BLaER1 treated with 17β-estradiol and CSF1 and Interleukin-3, amounts not matched to agents 10 nM and 100 nM (cell line): ENCODE measurements around the gene PIBF1.

Experiments used
- H3K27ac ChIP-seq, 11 experiments: shearing (Covaris generic); formaldehyde crosslinking; 2 replicates each; pipeline ENCODE4 v1.8.1; 2022
- H3K27me3 ChIP-seq, 11 experiments: shearing (Covaris generic); formaldehyde crosslinking; 2 replicates each; pipeline ENCODE4 v1.8.1; 2022
- H3K36me3 ChIP-seq, 11 experiments: shearing (Covaris generic); formaldehyde crosslinking; 2 replicates each; pipeline ENCODE4 v1.8.1; 2022
- H3K4me1 ChIP-seq, 10 experiments: shearing (Covaris generic); formaldehyde crosslinking; 2 replicates each; pipeline ENCODE4 v1.8.1; 2022
- H3K4me2 ChIP-seq, 11 experiments: shearing (Covaris generic); formaldehyde crosslinking; 2 replicates each; pipeline ENCODE4 v1.8.1; 2022
- H3K4me3 ChIP-seq, 10 experiments: shearing (Covaris generic); formaldehyde crosslinking; 2 replicates each; pipeline ENCODE4 v1.8.1; 2022
- H3K9ac ChIP-seq, 11 experiments: shearing (Covaris generic); formaldehyde crosslinking; 2 replicates each; pipeline ENCODE4 v1.8.1; 2022
- H3K9me3 ChIP-seq, 11 experiments: shearing (Covaris generic); formaldehyde crosslinking; replicated peaks in 1 of 11; 2 replicates each; pipeline ENCODE4 v1.8.1; 2022
- H4K20me1 ChIP-seq, 11 experiments: shearing (Covaris generic); formaldehyde crosslinking; 2 replicates each; pipeline ENCODE4 v1.8.1; 2022
- Cebpa-rat ChIP-seq, 11 experiments: shearing (Covaris generic); IDR thresholded peaks; 2 replicates each; pipeline ENCODE4 v1.8.1; 2022

Gene PIBF1

GRCh38 chr13:72849571-72849970 lies 67.6 kb downstream of the PIBF1 start:
- Histone ChIP-seq H3K4me3 (no peak overlapping the region), H3K4me1 (peaks cover 0 to 30% (median 19%) of the 10 kb centered on the region in 10 experiments; a peak in 16 of 20 replicates), H4K20me1 (0 out of 22 replicates have a peak, but pooled peaks cover 0 to 4% (median 0%) of the 10 kb centered on the region in 11 experiments), H3K9me3 (peaks cover 0 to 28% (median 16%) of the 10 kb centered on the region in 11 experiments; a peak in 14 of 22 replicates), H3K36me3 (peaks cover 58 to 92% (median 80%) of the 10 kb centered on the region in 11 experiments), H3K27ac (peak overlapping the region in 4 of 11 experiments; percentile 50 to 82 (median 78); a peak in 6 of 22 replicates), H3K27me3 (no peaks in the 10 kb centered on the region), H3K4me2 (peak overlapping the region in 4 of 11 experiments; percentile 7 to 34 (median 21); a peak in 3 of 22 replicates), H3K9ac (no peak overlapping the region)
- TF ChIP-seq Cebpa-rat (IDR thresholded peaks at IDR 0.05), result no peak

- no peaks in the 10 kb centered on the region for H3K27me3 ChIP-seq
- peaks cover 44 to 88% (median 71%) of the 10 kb centered on the region in 11 experiments for H3K36me3 ChIP-seq
- peak overlapping the region in 6 of 11 experiments; percentile 18 to 59 (median 46); a peak in 8 of 22 replicates for H3K9ac ChIP-seq
- peak overlapping the region in 9 of 11 experiments; percentile 27 to 51 (median 46); a peak in 15 of 22 replicates for H3K4me2 ChIP-seq
- 0 out of 22 replicates have a peak, but pooled peaks cover 0 to 4% (median 0%) of the 10 kb centered on the region in 11 experiments for H4K20me1 ChIP-seq
- peaks cover 0 to 28% (median 16%) of the 10 kb centered on the region in 11 experiments; a peak in 14 of 22 replicates for H3K9me3 ChIP-seq
- TF ChIP-seq Cebpa-rat (IDR thresholded peaks at IDR 0.05), result no peak
- H3K4me1 ChIP-seq, result peaks cover 0 to 30% (median 19%) of the 10 kb centered on the region in 10 experiments; a peak in 16 of 20 replicates
- H3K27ac ChIP-seq, result peak overlapping the region in 8 of 11 experiments; percentile 51 to 82 (median 72); a peak in 16 of 22 replicates
- H3K4me3 ChIP-seq, result peak overlapping the region in 3 of 10 experiments; percentile 13 to 25 (median 17); a peak in 1 of 20 replicates
Observed at GRCh38 chr13:72850959-72851677, 69.2 kb downstream of the PIBF1 start.

- Histone ChIP-seq H3K4me1 (peaks cover 0 to 30% (median 19%) of the 10 kb centered on the region in 10 experiments; a peak in 16 of 20 replicates), H3K27ac (peak overlapping the region in 8 of 11 experiments; percentile 51 to 82 (median 72); a peak in 15 of 22 replicates), H3K9me3 (peaks cover 0 to 28% (median 16%) of the 10 kb centered on the region in 11 experiments; a peak in 14 of 22 replicates), H3K4me2 (peak overlapping the region in 8 of 11 experiments; percentile 35 to 51 (median 46); a peak in 15 of 22 replicates), H3K9ac (peak overlapping the region in 5 of 11 experiments; percentile 18 to 59 (median 49); a peak in 5 of 22 replicates), H3K4me3 (peak overlapping the region in 2 of 10 experiments; percentile 13 to 17; a peak in 1 of 20 replicates), H3K36me3 (peaks cover 39 to 82% (median 66%) of the 10 kb centered on the region in 11 experiments), H3K27me3 (no peaks in the 10 kb centered on the region), H4K20me1 (0 out of 22 replicates have a peak, but pooled peaks cover 0 to 4% (median 0%) of the 10 kb centered on the region in 11 experiments)
- no peak for TF ChIP-seq Cebpa-rat (IDR thresholded peaks at IDR 0.05)
Observed at GRCh38 chr13:72851678-72852014, 69.7 kb downstream of the PIBF1 start.

GRCh38 chr13:72852207-72852606 lies 70.3 kb downstream of the PIBF1 start:
- Histone ChIP-seq H3K9ac (no peak overlapping the region), H3K36me3 (peaks cover 33 to 82% (median 63%) of the 10 kb centered on the region in 11 experiments), H3K27ac (peak overlapping the region in 6 of 11 experiments; percentile 69 to 82 (median 74); a peak in 6 of 22 replicates), H3K9me3 (peaks cover 0 to 28% (median 16%) of the 10 kb centered on the region in 11 experiments; a peak in 14 of 22 replicates), H3K4me3 (no peak overlapping the region), H4K20me1 (0 out of 22 replicates have a peak, but pooled peaks cover 0 to 4% (median 0%) of the 10 kb centered on the region in 11 experiments), H3K4me1 (peaks cover 0 to 30% (median 19%) of the 10 kb centered on the region in 10 experiments; a peak in 16 of 20 replicates), H3K27me3 (no peaks in the 10 kb centered on the region), H3K4me2 (peak overlapping the region in 4 of 11 experiments; percentile 46 to 51 (median 48); a peak in 2 of 22 replicates)
- no peak for TF ChIP-seq Cebpa-rat (IDR thresholded peaks at IDR 0.05)

GRCh38 chr13:72853000-72853399 lies 71.1 kb downstream of the PIBF1 start:
- no peak for TF ChIP-seq Cebpa-rat (IDR thresholded peaks at IDR 0.05)
- Histone ChIP-seq H3K4me3 (no peak overlapping the region), H3K4me1 (peaks cover 0 to 30% (median 19%) of the 10 kb centered on the region in 10 experiments; a peak in 16 of 20 replicates), H3K9ac (no peak overlapping the region), H3K9me3 (peaks cover 0 to 25% (median 15%) of the 10 kb centered on the region in 11 experiments; a peak in 14 of 22 replicates), H4K20me1 (0 out of 22 replicates have a peak, but pooled peaks cover 0 to 4% (median 0%) of the 10 kb centered on the region in 11 experiments), H3K27me3 (no peaks in the 10 kb centered on the region), H3K4me2 (no peak overlapping the region), H3K36me3 (peaks cover 29 to 82% (median 62%) of the 10 kb centered on the region in 11 experiments), H3K27ac (peak overlapping the region in 1 of 11 experiments; percentile 82; a peak in 1 of 22 replicates)

- Histone ChIP-seq H3K4me3 (no peak overlapping the region), H3K9me3 (peaks cover 0 to 20% (median 11%) of the 10 kb centered on the region in 11 experiments; a peak in 13 of 22 replicates), H3K27me3 (no peaks in the 10 kb centered on the region), H3K4me2 (no peak overlapping the region), H3K36me3 (peaks cover 26 to 62% (median 47%) of the 10 kb centered on the region in 11 experiments), H3K9ac (no peak overlapping the region), H4K20me1 (no peaks in the 10 kb centered on the region), H3K4me1 (no peaks in the 10 kb centered on the region), H3K27ac (no peak overlapping the region)
- no peak for TF ChIP-seq Cebpa-rat (IDR thresholded peaks at IDR 0.05)
Observed at GRCh38 chr13:72864142-72865011, 82.4 kb downstream of the PIBF1 start.

GRCh38 chr13:72868229-72868628 lies 86.3 kb downstream of the PIBF1 start:
- no peak overlapping the region for H3K27ac ChIP-seq
- no peak overlapping the region for H3K9ac ChIP-seq
- TF ChIP-seq Cebpa-rat (IDR thresholded peaks at IDR 0.05), result no peak
- peaks cover under 1 to 22% (median 11%) of the 10 kb centered on the region in 11 experiments; a peak in 15 of 22 replicates for H3K9me3 ChIP-seq
- H3K27me3 ChIP-seq, result no peaks in the 10 kb centered on the region
- H3K4me1 ChIP-seq, result no peaks in the 10 kb centered on the region
- no peak overlapping the region for H3K4me2 ChIP-seq
- peaks cover 23 to 65% (median 33%) of the 10 kb centered on the region in 11 experiments for H3K36me3 ChIP-seq
- no peaks in the 10 kb centered on the region for H4K20me1 ChIP-seq
- H3K4me3 ChIP-seq, result no peak overlapping the region

GRCh38 chr13:72875233-72875632 lies 93.3 kb downstream of the PIBF1 start:
- H3K4me1 ChIP-seq, result no peaks in the 10 kb centered on the region
- H3K9me3 ChIP-seq, result peaks cover 10 to 34% (median 23%) of the 10 kb centered on the region in 11 experiments; a peak in 20 of 22 replicates
- H3K4me2 ChIP-seq, result no peak overlapping the region
- no peak for TF ChIP-seq Cebpa-rat (IDR thresholded peaks at IDR 0.05)
- H3K4me3 ChIP-seq, result no peak overlapping the region
- H3K9ac ChIP-seq, result no peak overlapping the region
- no peaks in the 10 kb centered on the region for H3K27me3 ChIP-seq
- peaks cover 30 to 90% (median 39%) of the 10 kb centered on the region in 11 experiments for H3K36me3 ChIP-seq
- H4K20me1 ChIP-seq, result no peaks in the 10 kb centered on the region
- H3K27ac ChIP-seq, result no peak overlapping the region
